H9 (cell line): ENCODE data around the gene CMSS1. TPM values are rescaled to one million over a fixed set of nuclear protein-coding genes. Genes with fewer than 3 reads are reported as not detected.

Experiments used
- DNase-seq: peaks from one replicate; pipeline ENCODE4 v3.0.0-alpha.2; 2017
- H2AFZ ChIP-seq: one replicate; pipeline ENCODE4 v1.6.1; 2013; ENCODE audit warnings: mild to moderate bottlenecking, low read length, control low read depth, moderate library complexity
- H2AK5ac ChIP-seq: 2 replicates; pipeline ENCODE4 v1.6.1; 2013; ENCODE audit warnings: low read length, control low read depth, mixed read lengths; ENCODE audit not compliant: insufficient read length
- H2BK120ac ChIP-seq: one replicate; pipeline ENCODE4 v1.6.1; 2013; ENCODE audit warnings: low read depth, mild to moderate bottlenecking, low read length, control low read depth, inconsistent platforms; ENCODE audit not compliant: poor library complexity, severe bottlenecking
- H2BK12ac ChIP-seq: 2 replicates; pipeline ENCODE4 v1.6.1; 2013; ENCODE audit warnings: low read length, control low read depth, mixed read lengths, low read depth; ENCODE audit not compliant: insufficient read length
- H2BK15ac ChIP-seq: 2 replicates; pipeline ENCODE4 v1.6.1; 2013; ENCODE audit warnings: low read depth, low read length, control low read depth
- H2BK20ac ChIP-seq: one replicate; pipeline ENCODE4 v1.6.1; 2013; ENCODE audit warnings: low read depth, mild to moderate bottlenecking, low read length, control low read depth, inconsistent platforms; ENCODE audit not compliant: poor library complexity, severe bottlenecking
- H2BK5ac ChIP-seq: 2 replicates; pipeline ENCODE4 v1.6.1; 2013; ENCODE audit warnings: low read length, control low read depth, mixed read lengths; ENCODE audit not compliant: insufficient read length
- H3K14ac ChIP-seq: 2 replicates; pipeline ENCODE4 v1.6.1; 2013; ENCODE audit warnings: low read length, control low read depth; ENCODE audit not compliant: insufficient read depth
- H3K18ac ChIP-seq: 2 replicates; pipeline ENCODE4 v1.6.1; 2013; ENCODE audit warnings: low read depth, mild to moderate bottlenecking, mixed read lengths, low read length, control low read depth; ENCODE audit not compliant: insufficient read length
- H3K23ac ChIP-seq: 2 replicates; pipeline ENCODE4 v1.6.1; 2013; ENCODE audit warnings: low read length, control low read depth, mixed read lengths, low read depth; ENCODE audit not compliant: insufficient read length
- H3K23me2 ChIP-seq: 2 replicates; pipeline ENCODE4 v1.6.1; 2013; ENCODE audit warnings: low read depth, mild to moderate bottlenecking, mixed read lengths, low read length, control low read depth; ENCODE audit not compliant: insufficient read length, poor library complexity, severe bottlenecking
- H3K27ac ChIP-seq: 2 replicates; pipeline ENCODE4 v1.5.1; 2013; ENCODE audit warnings: low read length, control low read depth, mixed read lengths, low read depth; ENCODE audit not compliant: insufficient read length
- H3K27me3 ChIP-seq: 2 replicates; pipeline ENCODE4 v1.6.1; 2013; ENCODE audit warnings: low read length, control low read depth, inconsistent platforms; ENCODE audit not compliant: insufficient read depth
- H3K4ac ChIP-seq: 2 replicates; pipeline ENCODE4 v1.6.1; 2013; ENCODE audit warnings: low read depth, mild to moderate bottlenecking, control low read depth, inconsistent platforms, low read length, moderate library complexity
- H3K4me1 ChIP-seq: 2 replicates; pipeline ENCODE4 v1.6.1; 2013; ENCODE audit warnings: low read length, control low read depth, inconsistent platforms; ENCODE audit not compliant: insufficient read depth
- H3K4me2 ChIP-seq: 2 replicates; pipeline ENCODE4 v1.6.1; 2013; ENCODE audit warnings: low read length, control low read depth, mixed read lengths; ENCODE audit not compliant: insufficient read length, insufficient read depth
- H3K56ac ChIP-seq: 2 replicates; pipeline ENCODE4 v1.6.1; 2013; ENCODE audit warnings: low read depth, mild to moderate bottlenecking, mixed read lengths, low read length, control low read depth; ENCODE audit not compliant: insufficient read length
- H3K79me1 ChIP-seq: 2 replicates; pipeline ENCODE4 v1.6.1; 2013; ENCODE audit warnings: low read depth, mild to moderate bottlenecking, moderate library complexity, low read length, control low read depth, inconsistent platforms; ENCODE audit not compliant: insufficient read depth, poor library complexity, severe bottlenecking
- H3K79me2 ChIP-seq: 2 replicates; pipeline ENCODE4 v1.6.1; 2013; ENCODE audit warnings: low read length, control low read depth, inconsistent platforms; ENCODE audit not compliant: insufficient read depth
- H3K9ac ChIP-seq: 2 replicates; pipeline ENCODE4 v1.6.1; 2013; ENCODE audit warnings: low read length, control low read depth, mixed read lengths; ENCODE audit not compliant: insufficient read length; ENCODE audit errors: extremely low read depth
- H3K9me3 ChIP-seq: one replicate; pipeline ENCODE4 v1.6.1; 2013; ENCODE audit warnings: low read depth, low read length, inconsistent platforms; ENCODE audit not compliant: control insufficient read depth
- H3T11ph ChIP-seq: one replicate; pipeline ENCODE4 v1.6.1; 2013; ENCODE audit warnings: mild to moderate bottlenecking, low read length, control low read depth, inconsistent platforms
- H4K20me1 ChIP-seq: one replicate; pipeline ENCODE4 v1.6.1; 2013; ENCODE audit not compliant: control insufficient read depth, insufficient read length, insufficient read depth
- H4K5ac ChIP-seq: 2 replicates; pipeline ENCODE4 v1.6.1; 2013; ENCODE audit warnings: low read depth, mild to moderate bottlenecking, mixed read lengths, low read length, control low read depth; ENCODE audit not compliant: insufficient read length
- H4K8ac ChIP-seq: replicated peaks from 2 replicates; pipeline ENCODE4 v1.6.1; 2013; ENCODE audit warnings: low read length, control low read depth, mixed read lengths, low read depth; ENCODE audit not compliant: insufficient read length
- H4K91ac ChIP-seq: 2 replicates; pipeline ENCODE4 v1.6.1; 2013; ENCODE audit warnings: low read depth, mild to moderate bottlenecking, moderate library complexity, mixed read lengths, low read length, control low read depth; ENCODE audit not compliant: insufficient read length
- H3K27ac Mint-ChIP-seq, 3 experiments: 2 replicates in 2 of 3; 3 replicates in 1 of 3; pipeline ENCODE4 v1.8.0; 2020 to 2021; ENCODE audit warnings: mixed read lengths in 3 of 3, mild to moderate bottlenecking in 1 of 3, moderate library complexity in 1 of 3
- H3K27me3 Mint-ChIP-seq: 2 replicates; pipeline ENCODE4 v1.8.0; 2021; ENCODE audit warnings: low read depth, mild to moderate bottlenecking, moderate library complexity, mixed read lengths
- H3K36me3 Mint-ChIP-seq, 3 experiments: 2 replicates in 2 of 3; 3 replicates in 1 of 3; pipeline ENCODE4 v1.8.0; 2020 to 2021; ENCODE audit warnings: low read depth in 3 of 3, mixed read lengths in 3 of 3; ENCODE audit not compliant: insufficient read depth in 1 of 3
- H3K4me1 Mint-ChIP-seq, 2 experiments: 2 replicates each; pipeline ENCODE4 v1.8.0; 2020; ENCODE audit warnings: mixed read lengths in 2 of 2
- H3K4me3 Mint-ChIP-seq, 2 experiments: 2 replicates in 1 of 2; 3 replicates in 1 of 2; pipeline ENCODE4 v1.8.0; 2020 to 2021; ENCODE audit warnings: mild to moderate bottlenecking in 2 of 2, mixed read lengths in 2 of 2, moderate library complexity in 1 of 2
- H3K9me3 Mint-ChIP-seq, 2 experiments: 2 replicates in 1 of 2; 3 replicates in 1 of 2; pipeline ENCODE4 v1.8.0; 2020; ENCODE audit warnings: mild to moderate bottlenecking in 2 of 2, mixed read lengths in 2 of 2, moderate library complexity in 1 of 2
- CTCF ChIP-seq: fragments of 200-600 bp; sonication (generic); conservative IDR thresholded peaks from 3 replicates; pipeline ENCODE4 v1.8.0; 2021; ENCODE audit warnings: antibody characterized with exemption, mild to moderate bottlenecking
- WGBS: extraction: QIAGEN DNeasy Blood & Tissue Kit; methylation state at CpG from one replicate; pipeline ENCODE4 v1.1.7; 2013; ENCODE audit warnings: missing lambda C conversion rate, low lambda C conversion rate, mixed read lengths; ENCODE audit not compliant: insufficient read length; ENCODE audit errors: extremely low coverage; 5-methylcytosine and 5-hydroxymethylcytosine counted together
- total RNA-seq: library from RNA; stranded (reverse); gene quantifications from 2 replicates; pipeline ENCODE4 v1.2.1, GENCODE V29; 2021

CMSS1 gene
- total RNA-seq, 1 experiment from 2014 or later: 61.8 TPM

- H4K5ac ChIP-seq: no peak overlapping the region
- no peak overlapping the region for H3K27ac ChIP-seq
- H3K79me2 ChIP-seq: no peaks in the 10 kb centered on the region; the same call in 1 of the 2 replicates
- no peaks in the 10 kb centered on the region for H4K20me1 ChIP-seq
- peaks cover 12 to 24% of the 10 kb centered on the region in 2 experiments for H3K4me1 Mint-ChIP-seq
- H3K4me2 ChIP-seq: no peak overlapping the region
- no peaks in the 10 kb centered on the region for H3K23me2 ChIP-seq
- H2BK20ac ChIP-seq: no peak overlapping the region
- H3K36me3 Mint-ChIP-seq: no peaks in the 10 kb centered on the region
- no peak overlapping the region for H2AK5ac ChIP-seq
- no peak overlapping the region for H3K14ac ChIP-seq
- no peak overlapping the region for H2BK120ac ChIP-seq
- H2BK15ac ChIP-seq: no peak overlapping the region
- H3K27me3 ChIP-seq: no peaks in the 10 kb centered on the region
- peaks cover 6% of the 10 kb centered on the region; the same call in 1 of the 2 replicates for H3K4me1 ChIP-seq
- DNase-seq: no peak
- no peak overlapping the region for H3T11ph ChIP-seq
- no peak overlapping the region for H4K8ac ChIP-seq
- no peak overlapping the region for H3K4ac ChIP-seq
- H3K56ac ChIP-seq: no peak overlapping the region
- no peak overlapping the region for H3K9ac ChIP-seq
- no peak overlapping the region for H3K23ac ChIP-seq
- no peak for TF ChIP-seq CTCF
- no peaks in the 10 kb centered on the region for H3K79me1 ChIP-seq
- H3K9me3 ChIP-seq: no peaks in the 10 kb centered on the region
- no peaks in the 10 kb centered on the region for H3K9me3 Mint-ChIP-seq
- H2AFZ ChIP-seq: no peak overlapping the region
- H3K27me3 Mint-ChIP-seq: no peaks in the 10 kb centered on the region
- H4K91ac ChIP-seq: no peak overlapping the region
- no peak overlapping the region for H3K18ac ChIP-seq
- no peak overlapping the region for H2BK5ac ChIP-seq
- no CpG with 5 or more reads among the region's 1 CpG for WGBS
- no peak overlapping the region for H3K4me3 Mint-ChIP-seq
- H3K27ac Mint-ChIP-seq: no peak overlapping the region
- H2BK12ac ChIP-seq: no peak overlapping the region
Measured at GRCh38 chr3:99900248-99900647, 82.6 kb downstream of the CMSS1 start.
